Hepatocyte (in vitro differentiated cells): ENCODE data around the gene PTPRM.

Source experiments
- CTCF ChIP-seq: fragments of 200-600 bp; sonication (generic); IDR thresholded peaks from 2 replicates; pipeline ENCODE4 v1.5.1; 2016; ENCODE audit warnings: antibody characterized with exemption, mild to moderate bottlenecking; ENCODE audit not compliant: poor library complexity
- EZH2 ChIP-seq: fragments of 200-600 bp; sonication (generic); IDR thresholded peaks from 2 replicates; pipeline ENCODE4 v1.6.1; 2016; ENCODE audit warnings: antibody characterized with exemption, mild to moderate bottlenecking, borderline replicate concordance

- TF ChIP-seq CTCF, result no peak
- no peak for TF ChIP-seq EZH2
These were observed 1.4 kb upstream of the PTPRM start for GRCh38 chr18:7565677-7566076.
